ENCODE data around the gene MAP1LC3C. TPM values are rescaled to one million over a fixed set of nuclear protein-coding genes. Genes with fewer than 3 reads are reported as not detected.

The MAP1LC3C gene
- total RNA-seq, 1 experiment from 2014 or later: 1.2 TPM

- TF ChIP-seq EZH2 (IDR thresholded peaks at IDR 0.05; ENCODE audit: low read depth) (no peak), CTCF (conservative IDR thresholded peaks at IDR 0.05) (no peak)
Measured at GRCh38 chr1:242033447-242033846, 34.5 kb upstream of the MAP1LC3C start.

GRCh38 chr1:242030071-242030470 lies 31.2 kb upstream of the MAP1LC3C start:
- POLR2A ChIA-PET (ENCODE audit: unreplicated experiment): no interaction called here
- Histone ChIP-seq H3K4me1 (replicated peaks; ENCODE audit: insufficient read depth) (no peaks in the 10 kb centered on the region), H4K20me1 (ENCODE audit: insufficient read depth) (no peaks in the 10 kb centered on the region), H2AFZ (no peak overlapping the region), H3F3A (ENCODE audit: insufficient read depth, low read depth) (no peaks in the 10 kb centered on the region), H3K27ac (no peak overlapping the region), H3K4me2 (no peak overlapping the region), H3K9me2 (ENCODE audit: insufficient read depth) (no peaks in the 10 kb centered on the region), H3K9me3 (ENCODE audit: insufficient read depth, low read depth) (no peaks in the 10 kb centered on the region; the same call in 1 of the 2 replicates), H3K27me3 (ENCODE audit: insufficient read depth, low read depth) (peaks cover 65% of the 10 kb centered on the region), H3K36me3 (ENCODE audit: low read depth) (no peaks in the 10 kb centered on the region), H3K79me2 (ENCODE audit: low read depth) (no peaks in the 10 kb centered on the region), H3K4me3 (no peak overlapping the region)
- DNase-seq: no peak
- intact Hi-C loops (cut with micrococcal nuclease; ENCODE audit: unreplicated experiment): no loop called here
- BruUV-seq (replicated peaks): no TSS peak
- no peak for TF ChIP-seq CTCF (conservative IDR thresholded peaks at IDR 0.05)
- TF ChIP-seq EZH2 (IDR thresholded peaks at IDR 0.05; ENCODE audit: low read depth): no peak
- CTCF ChIA-PET: interaction anchor here (0.6 kb wide), 1 partner anchor 23 kb away, joined by 4 read pairs; no protein-coding TSS in a partner anchor

More at GRCh38 chr1:242033447-242033846, 34.5 kb upstream of the MAP1LC3C start:
- Histone ChIP-seq H3K79me2 (ENCODE audit: low read depth) (no peaks in the 10 kb centered on the region), H4K20me1 (ENCODE audit: insufficient read depth) (no peaks in the 10 kb centered on the region), H3K4me2 (no peak overlapping the region), H3K4me1 (replicated peaks; ENCODE audit: insufficient read depth) (no peaks in the 10 kb centered on the region), H3K27me3 (ENCODE audit: insufficient read depth, low read depth) (peaks cover 70% of the 10 kb centered on the region), H3K9me3 (ENCODE audit: insufficient read depth, low read depth) (no peaks in the 10 kb centered on the region), H3K9me2 (ENCODE audit: insufficient read depth) (no peaks in the 10 kb centered on the region), H3F3A (ENCODE audit: insufficient read depth, low read depth) (no peaks in the 10 kb centered on the region), H2AFZ (no peak overlapping the region), H3K4me3 (no peak overlapping the region), H3K36me3 (ENCODE audit: low read depth) (no peaks in the 10 kb centered on the region), H3K27ac (no peak overlapping the region)
- no TSS peak for BruUV-seq (replicated peaks)
- ChIA-PET POLR2A (ENCODE audit: unreplicated experiment) (no interaction called here), CTCF (no interaction called here)
- DNase-seq: no peak
- intact Hi-C loops (cut with micrococcal nuclease; ENCODE audit: unreplicated experiment): no loop called here

- ChIA-PET CTCF (no interaction called here), POLR2A (ENCODE audit: unreplicated experiment) (no interaction called here)
- H3K4me2 ChIP-seq: no peak overlapping the region
- no peak for DNase-seq
- H3K9me3 ChIP-seq (ENCODE audit: insufficient read depth, low read depth): no peaks in the 10 kb centered on the region; the same call in 1 of the 2 replicates
- TF ChIP-seq CTCF (conservative IDR thresholded peaks at IDR 0.05) (no peak), EZH2 (IDR thresholded peaks at IDR 0.05; ENCODE audit: low read depth) (no peak)
- no peak overlapping the region for H2AFZ ChIP-seq
- H3F3A ChIP-seq (ENCODE audit: insufficient read depth, low read depth): no peaks in the 10 kb centered on the region
- no TSS peak for BruUV-seq (replicated peaks)
- H3K4me3 ChIP-seq: no peak overlapping the region
- no peaks in the 10 kb centered on the region for H4K20me1 ChIP-seq (ENCODE audit: insufficient read depth)
- H3K27ac ChIP-seq: no peak overlapping the region
- intact Hi-C loops (cut with micrococcal nuclease; ENCODE audit: unreplicated experiment): no loop called here
- no peaks in the 10 kb centered on the region for H3K4me1 ChIP-seq (replicated peaks; ENCODE audit: insufficient read depth)
- H3K27me3 ChIP-seq (ENCODE audit: insufficient read depth, low read depth): peaks cover 37% of the 10 kb centered on the region
- no peaks in the 10 kb centered on the region for H3K36me3 ChIP-seq (ENCODE audit: low read depth)
- H3K79me2 ChIP-seq (ENCODE audit: low read depth): no peaks in the 10 kb centered on the region
- no peaks in the 10 kb centered on the region for H3K9me2 ChIP-seq (ENCODE audit: insufficient read depth)
Measured at GRCh38 chr1:242025681-242026080, 26.8 kb upstream of the MAP1LC3C start.
